ENCODE measurements around the gene GSTT4.
"Not testable (repeated sequence)": the region's sequence is repeated elsewhere in the genome, so short reads cannot be mapped to it uniquely, and the experiment has no call there.

Gene GSTT4

GRCh38 chr22:23997092-23997491 is 8.2 kb downstream of the GSTT4 start:
- H3K79me2 ChIP-seq (ENCODE audit: control insufficient read depth, low read length): no peaks in the 10 kb centered on the region
- no peaks in the 10 kb centered on the region for H3K4me1 ChIP-seq (ENCODE audit: control insufficient read depth, low read length)
- no peak overlapping the region for H3K4me3 ChIP-seq (ENCODE audit: low read length)
- no peak overlapping the region for H3K4me2 ChIP-seq (ENCODE audit: low read length)
- H3F3A ChIP-seq (ENCODE audit: control insufficient read depth, insufficient read depth): no peaks in the 10 kb centered on the region
- no peaks in the 10 kb centered on the region for H4K20me1 ChIP-seq (ENCODE audit: control insufficient read depth, insufficient read depth, low read depth, low read length)
- TF ChIP-seq EZH2phosphoT487 (IDR thresholded peaks at IDR 0.05; ENCODE audit: borderline replicate concordance, low read length) (no peak), CTCF (IDR thresholded peaks at IDR 0.05; ENCODE audit: low read depth, low read length, poor library complexity, severe bottlenecking) (no peak)
- no peaks in the 10 kb centered on the region for H3K9me2 ChIP-seq (replicated peaks; ENCODE audit: control insufficient read depth, low read length)
- H3K36me3 ChIP-seq (ENCODE audit: control insufficient read depth, low read length): no peaks in the 10 kb centered on the region
- H3K27ac ChIP-seq (ENCODE audit: low read depth, low read length): no peak overlapping the region
- 0 out of 2 replicates have a peak, but pooled peaks cover under 1% of the 10 kb centered on the region for H3K27me3 ChIP-seq (ENCODE audit: control insufficient read depth, low read length)
- no peaks in the 10 kb centered on the region for H3K9me3 ChIP-seq (ENCODE audit: control insufficient read depth, insufficient read depth, low read length)

DNA sequence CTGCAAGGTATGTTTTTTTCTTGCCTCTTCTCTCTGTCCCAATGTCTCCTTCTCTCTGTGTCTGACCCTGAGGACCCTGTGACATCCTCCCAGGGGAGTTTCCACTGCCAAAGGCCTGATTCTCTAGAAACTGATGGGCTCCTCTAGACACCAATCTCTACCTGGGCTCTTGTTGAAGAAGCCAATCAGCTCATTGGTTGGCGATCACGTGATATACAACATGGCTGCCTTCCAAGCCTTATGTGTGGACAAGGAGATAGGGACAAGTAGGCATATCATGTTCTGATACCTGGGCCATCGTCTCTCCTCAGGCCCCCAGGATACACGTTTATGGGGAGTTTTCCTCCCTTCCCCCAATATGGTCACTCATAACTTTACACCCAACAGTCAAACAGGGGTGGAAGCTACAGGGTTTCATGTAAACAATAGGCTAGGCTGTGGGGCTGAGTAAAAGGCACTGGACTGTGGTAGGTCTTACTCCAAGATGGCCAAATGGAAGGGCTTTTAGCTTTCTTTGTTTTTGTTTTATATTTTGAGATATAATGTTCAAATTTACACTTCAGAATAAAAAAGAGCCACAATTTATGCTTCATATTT is 11.6 kb downstream of the GSTT4 start:
- not testable (repeated sequence) for H3K9me2 ChIP-seq (replicated peaks; ENCODE audit: control insufficient read depth, low read length); H3K9me3 ChIP-seq (ENCODE audit: control insufficient read depth, insufficient read depth, low read length); H3K27me3 ChIP-seq (ENCODE audit: control insufficient read depth, low read length); H3F3A ChIP-seq (ENCODE audit: control insufficient read depth, insufficient read depth); H3K4me3 ChIP-seq (ENCODE audit: low read length); H4K20me1 ChIP-seq (ENCODE audit: control insufficient read depth, insufficient read depth, low read depth, low read length); H3K4me2 ChIP-seq (ENCODE audit: low read length); H3K36me3 ChIP-seq (ENCODE audit: control insufficient read depth, low read length); H3K27ac ChIP-seq (ENCODE audit: low read depth, low read length); H3K79me2 ChIP-seq (ENCODE audit: control insufficient read depth, low read length); H3K4me1 ChIP-seq (ENCODE audit: control insufficient read depth, low read length)

- H3K27ac ChIP-seq (ENCODE audit: low read depth, low read length); H3K27me3 ChIP-seq (ENCODE audit: control insufficient read depth, low read length); H3K9me3 ChIP-seq (ENCODE audit: control insufficient read depth, insufficient read depth, low read length); H3K36me3 ChIP-seq (ENCODE audit: control insufficient read depth, low read length); H3K4me2 ChIP-seq (ENCODE audit: low read length); H3K9me2 ChIP-seq (replicated peaks; ENCODE audit: control insufficient read depth, low read length); H3F3A ChIP-seq (ENCODE audit: control insufficient read depth, insufficient read depth); H4K20me1 ChIP-seq (ENCODE audit: control insufficient read depth, insufficient read depth, low read depth, low read length); H3K79me2 ChIP-seq (ENCODE audit: control insufficient read depth, low read length); H3K4me1 ChIP-seq (ENCODE audit: control insufficient read depth, low read length); H3K4me3 ChIP-seq (ENCODE audit: low read length): not testable (repeated sequence)
Measured at GRCh38 chr22:23993080-23993479, 12.2 kb downstream of the GSTT4 start.

- not testable (repeated sequence) for H3K4me1 ChIP-seq (ENCODE audit: control insufficient read depth, low read length); H3K9me3 ChIP-seq (ENCODE audit: control insufficient read depth, insufficient read depth, low read length); H3K27ac ChIP-seq (ENCODE audit: low read depth, low read length); H3K36me3 ChIP-seq (ENCODE audit: control insufficient read depth, low read length); H3K4me3 ChIP-seq (ENCODE audit: low read length); H3K79me2 ChIP-seq (ENCODE audit: control insufficient read depth, low read length); H3K9me2 ChIP-seq (replicated peaks; ENCODE audit: control insufficient read depth, low read length); H3K4me2 ChIP-seq (ENCODE audit: low read length); H3F3A ChIP-seq (ENCODE audit: control insufficient read depth, insufficient read depth); H4K20me1 ChIP-seq (ENCODE audit: control insufficient read depth, insufficient read depth, low read depth, low read length); H3K27me3 ChIP-seq (ENCODE audit: control insufficient read depth, low read length)
Measured at GRCh38 chr22:23989583-23990244, 15.5 kb downstream of the GSTT4 start.

GRCh38 chr22:23986538-23987178 is 18.6 kb downstream of the GSTT4 start:
- not testable (repeated sequence) for H3F3A ChIP-seq (ENCODE audit: control insufficient read depth, insufficient read depth); H3K4me3 ChIP-seq (ENCODE audit: low read length); H3K27me3 ChIP-seq (ENCODE audit: control insufficient read depth, low read length); H3K27ac ChIP-seq (ENCODE audit: low read depth, low read length); H3K36me3 ChIP-seq (ENCODE audit: control insufficient read depth, low read length); H3K4me1 ChIP-seq (ENCODE audit: control insufficient read depth, low read length); H4K20me1 ChIP-seq (ENCODE audit: control insufficient read depth, insufficient read depth, low read depth, low read length); H3K79me2 ChIP-seq (ENCODE audit: control insufficient read depth, low read length); H3K9me2 ChIP-seq (replicated peaks; ENCODE audit: control insufficient read depth, low read length); H3K9me3 ChIP-seq (ENCODE audit: control insufficient read depth, insufficient read depth, low read length); H3K4me2 ChIP-seq (ENCODE audit: low read length)

GRCh38 chr22:23986089-23986488 is 19.2 kb downstream of the GSTT4 start:
- not testable (repeated sequence) for H3K27me3 ChIP-seq (ENCODE audit: control insufficient read depth, low read length); H4K20me1 ChIP-seq (ENCODE audit: control insufficient read depth, insufficient read depth, low read depth, low read length)

More at GRCh38 chr22:23986089-23986488, 19.2 kb downstream of the GSTT4 start:
- H3K9me3 ChIP-seq (ENCODE audit: control insufficient read depth, insufficient read depth, low read length); H3F3A ChIP-seq (ENCODE audit: control insufficient read depth, insufficient read depth); H3K4me2 ChIP-seq (ENCODE audit: low read length); H3K9me2 ChIP-seq (replicated peaks; ENCODE audit: control insufficient read depth, low read length); H3K36me3 ChIP-seq (ENCODE audit: control insufficient read depth, low read length); H3K27ac ChIP-seq (ENCODE audit: low read depth, low read length); H3K79me2 ChIP-seq (ENCODE audit: control insufficient read depth, low read length); H3K4me3 ChIP-seq (ENCODE audit: low read length); H3K4me1 ChIP-seq (ENCODE audit: control insufficient read depth, low read length): not testable (repeated sequence)
